Measurements from ENCODE around the gene ATXN10.

ATXN10 gene

GRCh38 chr22:45709866-45710265 lies 38.2 kb downstream of the ATXN10 start:
- TF ChIP-seq FOXP2 (optimal IDR thresholded peaks at IDR 0.05; ENCODE audit: borderline replicate concordance, extremely low read depth, extremely low read length, insufficient read depth) (no peak), SIN3A (IDR thresholded peaks at IDR 0.05; ENCODE audit: borderline replicate concordance, insufficient read depth, low read length) (no peak), TAF1 (IDR thresholded peaks at IDR 0.05; ENCODE audit: borderline replicate concordance, insufficient read depth, low read length) (no peak), REST (IDR thresholded peaks at IDR 0.05; ENCODE audit: insufficient read depth in 1 of 2, low read depth in 2 of 2, low read length in 2 of 2) (no peak), POLR2AphosphoS5 (IDR thresholded peaks at IDR 0.05; ENCODE audit: low read depth, low read length) (no peak)

GRCh38 chr22:45710469-45710868 lies 38.8 kb downstream of the ATXN10 start:
- TF ChIP-seq TAF1 (IDR thresholded peaks at IDR 0.05; ENCODE audit: borderline replicate concordance, insufficient read depth, low read length) (no peak), FOXP2 (optimal IDR thresholded peaks at IDR 0.05; ENCODE audit: borderline replicate concordance, extremely low read depth, extremely low read length, insufficient read depth) (no peak), POLR2AphosphoS5 (IDR thresholded peaks at IDR 0.05; ENCODE audit: low read depth, low read length) (no peak), SIN3A (IDR thresholded peaks at IDR 0.05; ENCODE audit: borderline replicate concordance, insufficient read depth, low read length) (no peak), REST (IDR thresholded peaks at IDR 0.05; ENCODE audit: insufficient read depth in 1 of 2, low read depth in 2 of 2, low read length in 2 of 2) (no peak)

- TF ChIP-seq POLR2AphosphoS5 (IDR thresholded peaks at IDR 0.05; ENCODE audit: low read depth, low read length) = no peak
These were observed 46.2 kb downstream of the ATXN10 start for GRCh38 chr22:45717789-45718188.

GRCh38 chr22:45718391-45718790 lies 46.8 kb downstream of the ATXN10 start:
- no peak for TF ChIP-seq SIN3A (IDR thresholded peaks at IDR 0.05; ENCODE audit: borderline replicate concordance, insufficient read depth, low read length)
- no peak for TF ChIP-seq FOXP2 (optimal IDR thresholded peaks at IDR 0.05; ENCODE audit: borderline replicate concordance, extremely low read depth, extremely low read length, insufficient read depth)
- TF ChIP-seq POLR2AphosphoS5 (IDR thresholded peaks at IDR 0.05; ENCODE audit: low read depth, low read length) = no peak

- TF ChIP-seq TAF1 (IDR thresholded peaks at IDR 0.05; ENCODE audit: borderline replicate concordance, insufficient read depth, low read length) (no peak), SIN3A (IDR thresholded peaks at IDR 0.05; ENCODE audit: borderline replicate concordance, insufficient read depth, low read length) (no peak), POLR2AphosphoS5 (IDR thresholded peaks at IDR 0.05; ENCODE audit: low read depth, low read length) (no peak), REST (IDR thresholded peaks at IDR 0.05; ENCODE audit: insufficient read depth in 1 of 2, low read depth in 2 of 2, low read length in 2 of 2) (no peak), FOXP2 (optimal IDR thresholded peaks at IDR 0.05; ENCODE audit: borderline replicate concordance, extremely low read depth, extremely low read length, insufficient read depth) (no peak)
These were observed 49.3 kb downstream of the ATXN10 start for GRCh38 chr22:45720839-45721378.

GRCh38 chr22:45722006-45722405 lies 50.4 kb downstream of the ATXN10 start:
- no peak for TF ChIP-seq POLR2AphosphoS5 (IDR thresholded peaks at IDR 0.05; ENCODE audit: low read depth, low read length)
- TF ChIP-seq SIN3A (IDR thresholded peaks at IDR 0.05; ENCODE audit: borderline replicate concordance, insufficient read depth, low read length) = no peak
- no peak for TF ChIP-seq REST (IDR thresholded peaks at IDR 0.05; ENCODE audit: insufficient read depth in 1 of 2, low read depth in 2 of 2, low read length in 2 of 2)
- TF ChIP-seq FOXP2 (optimal IDR thresholded peaks at IDR 0.05; ENCODE audit: borderline replicate concordance, extremely low read depth, extremely low read length, insufficient read depth) = no peak
- TF ChIP-seq TAF1 (IDR thresholded peaks at IDR 0.05; ENCODE audit: borderline replicate concordance, insufficient read depth, low read length) = no peak

Data from PFSK-1 (cell line).